Measurements from ENCODE around the gene DCDC1.

The DCDC1 gene

GRCh38 chr11:30832831-30833230, 536.7 kb downstream of the DCDC1 start:
- no peak for DNase-seq (ENCODE audit: low read depth)

- DNase-seq (ENCODE audit: low read depth): no peak
Measured at GRCh38 chr11:30830681-30831080, 538.9 kb downstream of the DCDC1 start.

DNA sequence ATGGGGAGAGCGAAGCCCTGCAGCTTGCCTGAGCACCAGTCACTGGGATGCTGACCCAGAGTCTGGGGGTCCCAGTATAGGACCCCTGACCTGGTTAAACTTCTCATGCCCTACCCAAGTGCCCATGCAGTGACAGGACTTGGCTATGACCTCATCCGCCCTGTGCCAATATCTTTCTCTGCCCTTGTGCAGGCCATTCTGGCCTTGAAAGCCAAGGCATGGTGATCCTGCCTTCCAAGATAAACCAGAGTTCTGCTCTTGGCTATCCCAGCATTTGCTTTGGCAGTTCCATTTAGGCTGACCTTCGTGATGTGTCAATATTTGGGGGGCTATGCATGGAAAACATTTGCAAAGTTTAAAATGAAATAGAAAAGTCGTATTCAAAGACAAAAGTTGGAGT, 542.6 kb downstream of the DCDC1 start:
- DNase-seq (ENCODE audit: low read depth): no peak

GRCh38 chr11:30825723-30826122, 543.8 kb downstream of the DCDC1 start:
- DNase-seq (ENCODE audit: low read depth): no peak

- DNase-seq (ENCODE audit: low read depth): no peak
Measured at GRCh38 chr11:30823119-30823518, 546.4 kb downstream of the DCDC1 start.

GRCh38 chr11:30821438-30821965, 548.0 kb downstream of the DCDC1 start:
- no peak for DNase-seq (ENCODE audit: low read depth)

DNA sequence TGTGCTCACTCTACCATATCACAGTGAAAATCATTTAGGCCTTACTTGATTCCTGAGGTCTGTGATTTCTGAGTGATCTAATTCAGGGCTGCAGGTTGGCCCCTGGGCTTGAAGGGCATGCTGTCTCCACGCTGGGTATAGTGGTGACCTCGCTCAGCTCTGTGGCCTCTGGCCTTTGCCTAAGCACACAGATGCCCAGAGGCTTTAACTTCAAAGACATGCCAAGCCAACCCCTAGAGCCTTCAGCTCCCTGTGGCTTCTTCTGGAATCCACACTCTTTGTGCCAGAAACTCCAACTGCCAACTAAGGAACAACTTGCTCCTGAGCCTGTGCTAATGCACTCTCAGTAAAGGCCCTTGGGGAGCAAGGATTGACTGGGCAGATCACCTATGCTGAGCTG, 550.8 kb downstream of the DCDC1 start:
- no peak for DNase-seq (ENCODE audit: low read depth)

DNA sequence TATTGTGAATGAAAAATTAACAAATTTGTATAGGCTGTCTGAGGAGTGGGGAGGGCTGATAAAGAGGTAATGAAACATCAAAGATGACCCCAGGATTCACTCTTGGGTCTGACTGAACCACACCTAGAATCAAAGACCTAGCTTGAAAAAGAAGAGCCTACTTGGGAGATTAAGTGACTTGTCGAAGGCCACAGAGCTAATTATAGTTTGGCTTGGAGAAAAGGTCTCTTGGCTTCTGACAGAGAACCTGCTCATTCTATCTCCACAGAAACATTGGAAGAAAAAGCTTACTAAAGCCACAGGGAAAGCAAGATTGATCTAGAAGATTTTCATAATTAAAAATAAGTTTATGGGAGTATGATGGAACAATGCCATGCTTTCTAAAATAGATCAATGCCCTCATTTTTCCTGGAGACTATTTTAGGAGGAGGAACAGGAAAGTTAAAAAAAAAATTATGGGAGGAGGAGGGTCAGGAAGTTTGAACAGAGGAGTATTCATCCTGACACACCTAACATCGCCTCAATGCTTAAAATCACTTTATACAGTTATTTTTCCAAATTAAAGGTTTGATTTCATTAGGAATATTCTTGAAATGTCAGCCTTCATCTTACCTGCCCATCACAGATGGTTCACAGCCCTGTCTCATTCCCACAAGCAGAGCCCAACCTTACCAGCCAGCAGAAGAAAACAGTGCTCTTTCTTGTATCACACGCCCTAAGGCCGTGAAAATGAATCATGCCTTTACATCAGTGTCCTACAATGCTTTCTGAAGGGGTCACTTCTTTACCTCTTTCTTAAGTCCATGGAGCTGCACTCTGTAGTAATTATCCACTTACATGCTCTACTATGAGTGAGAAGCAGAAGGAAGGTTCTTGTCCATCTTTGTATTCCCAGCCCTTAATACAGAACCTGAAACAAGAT, 552.3 kb downstream of the DCDC1 start:
- DNase-seq (ENCODE audit: low read depth): no peak

DNA sequence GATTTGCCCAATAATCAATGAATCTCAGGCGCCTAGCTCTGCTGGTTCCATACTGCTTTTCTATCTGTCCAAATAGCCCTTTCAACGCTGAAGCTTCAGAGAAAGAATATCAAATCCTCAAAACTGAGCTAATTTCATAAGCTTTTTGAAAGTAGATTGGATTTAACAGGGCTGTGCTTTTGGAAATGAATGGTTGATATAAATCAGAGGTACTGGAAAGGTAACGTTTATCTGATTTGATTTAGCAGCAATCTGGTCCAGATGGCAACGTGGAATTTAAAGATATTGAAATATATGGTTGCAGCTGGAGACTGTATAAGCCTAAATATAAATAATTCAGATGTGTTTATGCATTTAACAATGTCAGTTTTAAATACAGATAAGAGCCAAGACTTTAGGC, 553.9 kb downstream of the DCDC1 start:
- no peak for DNase-seq (ENCODE audit: low read depth)

- no peak for DNase-seq (ENCODE audit: low read depth)
Measured at GRCh38 chr11:30814737-30815136, 554.8 kb downstream of the DCDC1 start.
